ENCODE measurements around the gene SRSF11. TPM values are rescaled to one million over a fixed set of nuclear protein-coding genes. Genes with fewer than 3 reads are reported as not detected.

Gene SRSF11
- total RNA-seq, 1 experiment from 2014 or later: 112 TPM

- Histone ChIP-seq H3K27ac (ENCODE audit: low read length) (no peak overlapping the region), H3K4me2 (ENCODE audit: low read length) (no peak overlapping the region), H3K79me2 (ENCODE audit: low read length) (peaks cover 43% of the 10 kb centered on the region), H3K9ac (ENCODE audit: low read length) (no peak overlapping the region), H3K4me3 (ENCODE audit: low read length) (no peak overlapping the region), H3K9me3 (ENCODE audit: low read length) (no peaks in the 10 kb centered on the region), H4K20me1 (ENCODE audit: low read length) (no peaks in the 10 kb centered on the region), H3K36me3 (ENCODE audit: low read depth, low read length) (no peaks in the 10 kb centered on the region), H3K4me1 (ENCODE audit: insufficient read depth, low read length) (no peaks in the 10 kb centered on the region), H3K9me2 (replicated peaks; ENCODE audit: low read length) (no peaks in the 10 kb centered on the region), H3K27me3 (ENCODE audit: low read length) (no peaks in the 10 kb centered on the region), H2AFZ (ENCODE audit: low read length) (no peak overlapping the region), H3F3A (ENCODE audit: low read length, unreplicated experiment) (no peaks in the 10 kb centered on the region)
- no peak for ATAC-seq
- intact Hi-C loops (cut with micrococcal nuclease): no loop called here
- DNase-seq: no peak
- no peak for TF ChIP-seq CTCF (conservative IDR thresholded peaks at IDR 0.05; ENCODE audit: low read depth, low read length)
- TF ChIP-seq EZH2phosphoT487 (IDR thresholded peaks at IDR 0.05; ENCODE audit: borderline replicate concordance, low read length): no peak
- TF ChIP-seq EZH2 (IDR thresholded peaks at IDR 0.05; ENCODE audit: low read length, unreplicated experiment): no peak
- ChIA-PET CTCF (no interaction called here), POLR2A (ENCODE audit: unreplicated experiment) (no interaction called here)
- no TSS peak for BruUV-seq (replicated peaks)
Observed at GRCh38 chr1:70194601-70195000, 26.6 kb upstream of the SRSF11 start.

- no TSS peak for BruUV-seq (replicated peaks)
- intact Hi-C loops (cut with micrococcal nuclease): no loop called here
- H2AFZ ChIP-seq (ENCODE audit: low read length): no peak overlapping the region
- ChIA-PET POLR2A (ENCODE audit: unreplicated experiment) (no interaction called here), CTCF (no interaction called here)
- H3K4me3 ChIP-seq (ENCODE audit: low read length): no peak overlapping the region
- no peaks in the 10 kb centered on the region for H4K20me1 ChIP-seq (ENCODE audit: low read length)
- H3K4me2 ChIP-seq (ENCODE audit: low read length): no peak overlapping the region
- H3K4me1 ChIP-seq (ENCODE audit: insufficient read depth, low read length): no peaks in the 10 kb centered on the region
- H3F3A ChIP-seq (ENCODE audit: low read length, unreplicated experiment): no peaks in the 10 kb centered on the region
- no peaks in the 10 kb centered on the region for H3K36me3 ChIP-seq (ENCODE audit: low read depth, low read length)
- H3K9me2 ChIP-seq (replicated peaks; ENCODE audit: low read length): no peaks in the 10 kb centered on the region
- ATAC-seq: no peak
- no peaks in the 10 kb centered on the region for H3K9me3 ChIP-seq (ENCODE audit: low read length)
- no peaks in the 10 kb centered on the region for H3K27me3 ChIP-seq (ENCODE audit: low read length)
- H3K79me2 ChIP-seq (ENCODE audit: low read length): peaks cover 50% of the 10 kb centered on the region
- no peak overlapping the region for H3K9ac ChIP-seq (ENCODE audit: low read length)
- no peak for DNase-seq
- TF ChIP-seq CTCF (conservative IDR thresholded peaks at IDR 0.05; ENCODE audit: low read depth, low read length) (no peak), EZH2phosphoT487 (IDR thresholded peaks at IDR 0.05; ENCODE audit: borderline replicate concordance, low read length) (no peak), EZH2 (IDR thresholded peaks at IDR 0.05; ENCODE audit: low read length, unreplicated experiment) (no peak)
- no peak overlapping the region for H3K27ac ChIP-seq (ENCODE audit: low read length)
Observed at GRCh38 chr1:70195342-70195741, 25.8 kb upstream of the SRSF11 start.

GRCh38 chr1:70196333-70196732, 24.8 kb upstream of the SRSF11 start:
- Histone ChIP-seq H2AFZ (ENCODE audit: low read length) (no peak overlapping the region), H3K27me3 (ENCODE audit: low read length) (no peaks in the 10 kb centered on the region), H3K4me2 (ENCODE audit: low read length) (no peak overlapping the region), H3K4me1 (ENCODE audit: insufficient read depth, low read length) (no peaks in the 10 kb centered on the region), H3K9ac (ENCODE audit: low read length) (no peak overlapping the region), H3K9me2 (replicated peaks; ENCODE audit: low read length) (no peaks in the 10 kb centered on the region), H3F3A (ENCODE audit: low read length, unreplicated experiment) (no peaks in the 10 kb centered on the region), H3K36me3 (ENCODE audit: low read depth, low read length) (no peaks in the 10 kb centered on the region), H3K9me3 (ENCODE audit: low read length) (no peaks in the 10 kb centered on the region), H3K4me3 (ENCODE audit: low read length) (no peak overlapping the region), H3K79me2 (ENCODE audit: low read length) (peaks cover 57% of the 10 kb centered on the region), H3K27ac (ENCODE audit: low read length) (no peak overlapping the region), H4K20me1 (ENCODE audit: low read length) (no peaks in the 10 kb centered on the region)
- ATAC-seq (no peak), DNase-seq (no peak)
- TF ChIP-seq EZH2 (IDR thresholded peaks at IDR 0.05; ENCODE audit: low read length, unreplicated experiment) (no peak), CTCF (conservative IDR thresholded peaks at IDR 0.05; ENCODE audit: low read depth, low read length) (no peak), EZH2phosphoT487 (IDR thresholded peaks at IDR 0.05; ENCODE audit: borderline replicate concordance, low read length) (no peak)
- no TSS peak for BruUV-seq (replicated peaks)
- POLR2A ChIA-PET (ENCODE audit: unreplicated experiment): no interaction called here
- intact Hi-C loops (cut with micrococcal nuclease): no loop called here
- CTCF ChIA-PET: no interaction called here

Measured in PC-3 (cell line).